ENCODE results near the gene RTN4R. TPM values are rescaled to one million over a fixed set of nuclear protein-coding genes. Genes with fewer than 3 reads are reported as not detected.

Gene RTN4R
- polyA plus RNA-seq, 1 of the 3 experiments (the other 2 are of a cell fraction): 0.23 TPM

DNA sequence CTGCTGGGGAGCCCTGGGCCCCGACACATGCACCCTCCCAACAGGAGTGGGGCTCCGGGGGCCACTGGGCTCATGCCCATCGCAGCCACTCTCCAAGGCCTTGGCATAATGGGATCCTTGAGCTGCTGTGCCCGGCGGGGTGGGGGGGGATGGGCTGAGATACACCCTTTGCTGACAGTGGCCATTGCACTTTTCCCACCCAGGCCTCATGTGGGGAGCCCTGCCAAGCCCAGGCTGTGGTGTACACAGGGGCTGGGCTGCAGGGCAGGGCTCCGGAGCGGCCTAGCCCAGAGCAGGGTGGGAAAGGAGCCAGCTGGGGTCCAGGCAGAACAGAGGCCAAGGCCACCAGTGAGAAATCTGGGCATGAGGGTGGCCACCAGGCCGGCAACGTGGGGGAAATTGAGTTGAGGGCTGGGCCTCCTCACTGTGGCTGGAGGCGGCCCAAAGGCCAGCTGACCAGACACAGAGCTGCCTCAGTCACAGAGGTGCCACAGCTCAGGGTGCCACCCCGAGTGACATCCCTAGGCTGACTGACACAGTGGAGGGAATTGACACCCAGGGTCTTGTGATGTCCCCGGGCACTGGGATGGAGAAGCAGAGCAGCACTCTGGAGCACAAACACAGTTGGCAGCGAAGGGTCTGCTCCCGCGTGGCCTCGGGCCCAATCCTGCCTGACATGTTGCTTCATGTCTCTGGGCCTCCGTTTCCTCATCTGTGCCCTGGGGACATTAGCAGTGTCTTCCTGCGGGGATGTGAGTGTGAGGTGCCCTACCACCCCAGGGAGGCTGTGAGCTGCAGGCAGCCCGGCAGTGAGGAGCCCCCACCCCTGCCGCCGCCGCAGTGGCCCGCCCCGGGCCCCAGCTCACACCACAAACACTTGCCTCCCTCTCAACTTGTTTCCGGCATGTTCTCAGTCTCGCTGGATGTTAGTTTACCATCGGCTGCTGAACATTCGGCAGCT, 30.4 kb downstream of the RTN4R start:
- no peak overlapping the region for H3K4me3 ChIP-seq (ENCODE audit: low read depth in 2 of 2, low read length in 1 of 2)
- no peak overlapping the region for H3K9ac ChIP-seq
- DNase-seq: no peak
- no peak overlapping the region for H2AFZ ChIP-seq (ENCODE audit: low read depth)
- H4K20me1 ChIP-seq (ENCODE audit: insufficient read depth): no peaks in the 10 kb centered on the region
- TF ChIP-seq, protein P1, sequence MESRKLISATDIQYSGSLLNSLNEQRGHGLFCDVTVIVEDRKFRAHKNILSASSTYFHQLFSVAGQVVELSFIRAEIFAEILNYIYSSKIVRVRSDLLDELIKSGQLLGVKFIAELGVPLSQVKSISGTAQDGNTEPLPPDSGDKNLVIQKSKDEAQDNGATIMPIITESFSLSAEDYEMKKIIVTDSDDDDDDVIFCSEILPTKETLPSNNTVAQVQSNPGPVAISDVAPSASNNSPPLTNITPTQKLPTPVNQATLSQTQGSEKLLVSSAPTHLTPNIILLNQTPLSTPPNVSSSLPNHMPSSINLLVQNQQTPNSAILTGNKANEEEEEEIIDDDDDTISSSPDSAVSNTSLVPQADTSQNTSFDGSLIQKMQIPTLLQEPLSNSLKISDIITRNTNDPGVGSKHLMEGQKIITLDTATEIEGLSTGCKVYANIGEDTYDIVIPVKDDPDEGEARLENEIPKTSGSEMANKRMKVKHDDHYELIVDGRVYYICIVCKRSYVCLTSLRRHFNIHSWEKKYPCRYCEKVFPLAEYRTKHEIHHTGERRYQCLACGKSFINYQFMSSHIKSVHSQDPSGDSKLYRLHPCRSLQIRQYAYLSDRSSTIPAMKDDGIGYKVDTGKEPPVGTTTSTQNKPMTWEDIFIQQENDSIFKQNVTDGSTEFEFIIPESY (IDR thresholded peaks at IDR 0.05; ENCODE audit: borderline replicate concordance, low read depth): no peak
- TF ChIP-seq RAD21 (IDR thresholded peaks at IDR 0.05; ENCODE audit: low read length) (no peak), MEF2A (IDR thresholded peaks at IDR 0.05; ENCODE audit: borderline replicate concordance, low read depth) (no peak), NFIC (IDR thresholded peaks at IDR 0.05; ENCODE audit: borderline replicate concordance) (no peak), SMC3 (IDR thresholded peaks at IDR 0.05; ENCODE audit: low read depth, low read length) (no peak), TEAD4 (IDR thresholded peaks at IDR 0.05; ENCODE audit: borderline replicate concordance, insufficient read depth) (no peak), JUND (IDR thresholded peaks at IDR 0.05) (no peak), NRF1 (IDR thresholded peaks at IDR 0.05; ENCODE audit: low read depth, low read length) (no peak), FOXM1 (IDR thresholded peaks at IDR 0.05; ENCODE audit: low read depth) (no peak), YY1 (IDR thresholded peaks at IDR 0.05; ENCODE audit: low read depth) (no peak), EP300 (IDR thresholded peaks at IDR 0.05; ENCODE audit: borderline replicate concordance in 1 of 2, low read depth in 1 of 2, low read length in 1 of 2) (no peak), SIN3A (IDR thresholded peaks at IDR 0.05; ENCODE audit: borderline replicate concordance, low read depth, low read length) (no peak), MXI1 (IDR thresholded peaks at IDR 0.05; ENCODE audit: low read depth, low read length) (no peak), TCF12 (IDR thresholded peaks at IDR 0.05) (no peak)
- TF ChIP-seq, protein P2, sequence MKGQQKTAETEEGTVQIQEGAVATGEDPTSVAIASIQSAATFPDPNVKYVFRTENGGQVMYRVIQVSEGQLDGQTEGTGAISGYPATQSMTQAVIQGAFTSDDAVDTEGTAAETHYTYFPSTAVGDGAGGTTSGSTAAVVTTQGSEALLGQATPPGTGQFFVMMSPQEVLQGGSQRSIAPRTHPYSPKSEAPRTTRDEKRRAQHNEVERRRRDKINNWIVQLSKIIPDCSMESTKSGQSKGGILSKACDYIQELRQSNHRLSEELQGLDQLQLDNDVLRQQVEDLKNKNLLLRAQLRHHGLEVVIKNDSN (IDR thresholded peaks at IDR 0.05; ENCODE audit: borderline replicate concordance, low read depth): no peak
- TF ChIP-seq, protein P3, sequence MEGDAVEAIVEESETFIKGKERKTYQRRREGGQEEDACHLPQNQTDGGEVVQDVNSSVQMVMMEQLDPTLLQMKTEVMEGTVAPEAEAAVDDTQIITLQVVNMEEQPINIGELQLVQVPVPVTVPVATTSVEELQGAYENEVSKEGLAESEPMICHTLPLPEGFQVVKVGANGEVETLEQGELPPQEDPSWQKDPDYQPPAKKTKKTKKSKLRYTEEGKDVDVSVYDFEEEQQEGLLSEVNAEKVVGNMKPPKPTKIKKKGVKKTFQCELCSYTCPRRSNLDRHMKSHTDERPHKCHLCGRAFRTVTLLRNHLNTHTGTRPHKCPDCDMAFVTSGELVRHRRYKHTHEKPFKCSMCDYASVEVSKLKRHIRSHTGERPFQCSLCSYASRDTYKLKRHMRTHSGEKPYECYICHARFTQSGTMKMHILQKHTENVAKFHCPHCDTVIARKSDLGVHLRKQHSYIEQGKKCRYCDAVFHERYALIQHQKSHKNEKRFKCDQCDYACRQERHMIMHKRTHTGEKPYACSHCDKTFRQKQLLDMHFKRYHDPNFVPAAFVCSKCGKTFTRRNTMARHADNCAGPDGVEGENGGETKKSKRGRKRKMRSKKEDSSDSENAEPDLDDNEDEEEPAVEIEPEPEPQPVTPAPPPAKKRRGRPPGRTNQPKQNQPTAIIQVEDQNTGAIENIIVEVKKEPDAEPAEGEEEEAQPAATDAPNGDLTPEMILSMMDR (IDR thresholded peaks at IDR 0.05): no peak
- TF ChIP-seq, protein P4, sequence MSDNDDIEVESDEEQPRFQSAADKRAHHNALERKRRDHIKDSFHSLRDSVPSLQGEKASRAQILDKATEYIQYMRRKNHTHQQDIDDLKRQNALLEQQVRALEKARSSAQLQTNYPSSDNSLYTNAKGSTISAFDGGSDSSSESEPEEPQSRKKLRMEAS (IDR thresholded peaks at IDR 0.05; ENCODE audit: low read depth): no peak
- TF ChIP-seq, protein P5, sequence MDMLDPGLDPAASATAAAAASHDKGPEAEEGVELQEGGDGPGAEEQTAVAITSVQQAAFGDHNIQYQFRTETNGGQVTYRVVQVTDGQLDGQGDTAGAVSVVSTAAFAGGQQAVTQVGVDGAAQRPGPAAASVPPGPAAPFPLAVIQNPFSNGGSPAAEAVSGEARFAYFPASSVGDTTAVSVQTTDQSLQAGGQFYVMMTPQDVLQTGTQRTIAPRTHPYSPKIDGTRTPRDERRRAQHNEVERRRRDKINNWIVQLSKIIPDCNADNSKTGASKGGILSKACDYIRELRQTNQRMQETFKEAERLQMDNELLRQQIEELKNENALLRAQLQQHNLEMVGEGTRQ (IDR thresholded peaks at IDR 0.05; ENCODE audit: borderline replicate concordance, low read depth, low read length): no peak
- TF ChIP-seq, protein P6, sequence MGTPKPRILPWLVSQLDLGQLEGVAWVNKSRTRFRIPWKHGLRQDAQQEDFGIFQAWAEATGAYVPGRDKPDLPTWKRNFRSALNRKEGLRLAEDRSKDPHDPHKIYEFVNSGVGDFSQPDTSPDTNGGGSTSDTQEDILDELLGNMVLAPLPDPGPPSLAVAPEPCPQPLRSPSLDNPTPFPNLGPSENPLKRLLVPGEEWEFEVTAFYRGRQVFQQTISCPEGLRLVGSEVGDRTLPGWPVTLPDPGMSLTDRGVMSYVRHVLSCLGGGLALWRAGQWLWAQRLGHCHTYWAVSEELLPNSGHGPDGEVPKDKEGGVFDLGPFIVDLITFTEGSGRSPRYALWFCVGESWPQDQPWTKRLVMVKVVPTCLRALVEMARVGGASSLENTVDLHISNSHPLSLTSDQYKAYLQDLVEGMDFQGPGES (IDR thresholded peaks at IDR 0.05; ENCODE audit: low read depth, low read length): no peak
- no peaks in the 10 kb centered on the region for H3K36me3 ChIP-seq (replicated peaks in 1 of 2; ENCODE audit: control insufficient read depth in 1 of 2, insufficient read depth in 2 of 2, low read length in 1 of 2)
- H3F3A ChIP-seq (replicated peaks; ENCODE audit: insufficient read depth): no peaks in the 10 kb centered on the region
- H3K9me2 ChIP-seq: no peaks in the 10 kb centered on the region
- no peaks in the 10 kb centered on the region for H3K79me2 ChIP-seq (ENCODE audit: insufficient read depth)
- peaks cover 0 to 23% of the 10 kb centered on the region in 2 experiments; a peak in 1 of 4 replicates for H3K4me1 ChIP-seq (ENCODE audit: control insufficient read depth in 1 of 2, insufficient read depth in 2 of 2, low read depth in 1 of 2, low read length in 1 of 2)
- no peak overlapping the region for H3K4me2 ChIP-seq
- no peaks in the 10 kb centered on the region for H3K27me3 ChIP-seq (ENCODE audit: insufficient read depth)
- ChIA-PET POLR2A (interaction anchor here (1.5 to 1.8 kb wide), 2 partner anchors 12 to 80 kb away, joined by 3 read pairs; no protein-coding TSS in a partner anchor), CTCF (interaction anchor here (0.5 to 3.7 kb wide), 17 partner anchors 10 to 178 kb away, joined by 3 to 38 read pairs (median 5); no protein-coding TSS in a partner anchor)
- H3K9me3 ChIP-seq: no peaks in the 10 kb centered on the region
- H3K27ac ChIP-seq (ENCODE audit: low read depth in 2 of 2, low read length in 1 of 2): peak overlapping the region in 1 of 2 experiments; percentile 55; a peak in 1 of 4 replicates
- 76% methylated on average over 17 of the region's 28 CpGs for WGBS (ENCODE audit: low lambda C conversion rate)
